ENCODE data around the gene KIF26B.

GRCh38 chr1:245599371-245600174, 444.8 kb downstream of the KIF26B start:
- TF ChIP-seq ESRRG (CRISPR knock-in tag; IDR thresholded peaks at IDR 0.05) (no peak), CSRNP3 (CRISPR knock-in tag; IDR thresholded peaks at IDR 0.05) (no peak), ISL1 (CRISPR knock-in tag; IDR thresholded peaks at IDR 0.05) (no peak), GLIS3 (CRISPR knock-in tag; IDR thresholded peaks at IDR 0.05) (no peak), RARB (CRISPR knock-in tag; IDR thresholded peaks at IDR 0.05) (no peak), ZFP3 (CRISPR knock-in tag; IDR thresholded peaks at IDR 0.05) (no peak), SNAI2 (CRISPR knock-in tag; IDR thresholded peaks at IDR 0.05) (no peak)

All from SK-N-SH treated with all-trans-retinoic acid at 6 μM for 48 hours (cell line).